BLaER1 (cell line): ENCODE data around the gene C16orf89.

ENCODE experiments used
- H3K27ac ChIP-seq: shearing (Covaris generic); formaldehyde crosslinking; 2 replicates; pipeline ENCODE4 v1.8.1; 2022
- H3K27me3 ChIP-seq: shearing (Covaris generic); formaldehyde crosslinking; 2 replicates; pipeline ENCODE4 v1.8.1; 2022
- H3K36me3 ChIP-seq: shearing (Covaris generic); formaldehyde crosslinking; 2 replicates; pipeline ENCODE4 v1.8.1; 2022
- H3K4me1 ChIP-seq: shearing (Covaris generic); formaldehyde crosslinking; 2 replicates; pipeline ENCODE4 v1.8.1; 2022
- H3K4me2 ChIP-seq: shearing (Covaris generic); formaldehyde crosslinking; 2 replicates; pipeline ENCODE4 v1.8.1; 2022
- H3K4me3 ChIP-seq: shearing (Covaris generic); formaldehyde crosslinking; 2 replicates; pipeline ENCODE4 v1.8.1; 2022
- H3K9ac ChIP-seq: shearing (Covaris generic); formaldehyde crosslinking; 2 replicates; pipeline ENCODE4 v1.8.1; 2022
- H3K9me3 ChIP-seq: shearing (Covaris generic); formaldehyde crosslinking; 2 replicates; pipeline ENCODE4 v1.8.1; 2022
- H4K20me1 ChIP-seq: shearing (Covaris generic); formaldehyde crosslinking; 2 replicates; pipeline ENCODE4 v1.8.1; 2022
- Cebpa-rat ChIP-seq: shearing (Covaris generic); IDR thresholded peaks from 2 replicates; pipeline ENCODE4 v1.8.1; 2022

C16orf89 gene

GRCh38 chr16:5015351-5015750 lies 50.4 kb downstream of the C16orf89 start:
- no peaks in the 10 kb centered on the region for H3K36me3 ChIP-seq
- H4K20me1 ChIP-seq = no peaks in the 10 kb centered on the region
- H3K27me3 ChIP-seq = no peaks in the 10 kb centered on the region
- no peak overlapping the region for H3K4me2 ChIP-seq
- H3K9me3 ChIP-seq = no peaks in the 10 kb centered on the region
- H3K9ac ChIP-seq = no peak overlapping the region
- no peak for TF ChIP-seq Cebpa-rat
- no peak overlapping the region for H3K4me3 ChIP-seq
- no peak overlapping the region for H3K27ac ChIP-seq
- peaks cover 4% of the 10 kb centered on the region for H3K4me1 ChIP-seq

DNA sequence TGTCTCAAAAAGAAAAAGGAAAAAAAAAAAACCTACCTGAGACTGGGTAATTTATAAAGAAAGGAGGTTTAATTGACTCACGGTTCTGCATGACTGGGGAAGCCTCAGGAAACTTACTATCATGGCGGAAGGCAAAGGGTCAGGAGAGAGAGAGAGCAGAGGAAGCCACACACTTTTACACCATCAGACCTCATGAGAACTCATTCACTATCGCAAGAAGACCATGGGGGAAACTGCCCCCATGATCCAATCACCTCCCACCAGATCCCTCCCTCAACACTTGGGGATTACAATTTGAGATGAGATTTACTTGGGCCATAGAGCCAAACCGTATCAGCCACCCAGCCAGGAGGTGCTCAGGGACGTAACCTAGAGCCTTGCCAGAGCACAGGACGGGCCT lies 52.9 kb downstream of the C16orf89 start:
- no peak overlapping the region for H3K4me3 ChIP-seq
- no peak overlapping the region for H3K9ac ChIP-seq
- no peaks in the 10 kb centered on the region for H4K20me1 ChIP-seq

GRCh38 chr16:5011637-5012036 lies 54.1 kb downstream of the C16orf89 start:
- Histone ChIP-seq H3K4me2 (no peak overlapping the region), H3K27me3 (no peaks in the 10 kb centered on the region), H3K27ac (no peak overlapping the region), H3K4me1 (no peaks in the 10 kb centered on the region), H3K36me3 (no peaks in the 10 kb centered on the region), H4K20me1 (no peaks in the 10 kb centered on the region), H3K4me3 (no peak overlapping the region), H3K9me3 (no peaks in the 10 kb centered on the region), H3K9ac (no peak overlapping the region)
- no peak for TF ChIP-seq Cebpa-rat

More for the DNA sequence above, 52.9 kb downstream of the C16orf89 start:
- H3K4me2 ChIP-seq = no peak overlapping the region
- H3K9me3 ChIP-seq = no peaks in the 10 kb centered on the region
- H3K27ac ChIP-seq = no peak overlapping the region
- no peak for TF ChIP-seq Cebpa-rat
- H3K36me3 ChIP-seq = no peaks in the 10 kb centered on the region
- no peaks in the 10 kb centered on the region for H3K27me3 ChIP-seq
- no peaks in the 10 kb centered on the region for H3K4me1 ChIP-seq

DNA sequence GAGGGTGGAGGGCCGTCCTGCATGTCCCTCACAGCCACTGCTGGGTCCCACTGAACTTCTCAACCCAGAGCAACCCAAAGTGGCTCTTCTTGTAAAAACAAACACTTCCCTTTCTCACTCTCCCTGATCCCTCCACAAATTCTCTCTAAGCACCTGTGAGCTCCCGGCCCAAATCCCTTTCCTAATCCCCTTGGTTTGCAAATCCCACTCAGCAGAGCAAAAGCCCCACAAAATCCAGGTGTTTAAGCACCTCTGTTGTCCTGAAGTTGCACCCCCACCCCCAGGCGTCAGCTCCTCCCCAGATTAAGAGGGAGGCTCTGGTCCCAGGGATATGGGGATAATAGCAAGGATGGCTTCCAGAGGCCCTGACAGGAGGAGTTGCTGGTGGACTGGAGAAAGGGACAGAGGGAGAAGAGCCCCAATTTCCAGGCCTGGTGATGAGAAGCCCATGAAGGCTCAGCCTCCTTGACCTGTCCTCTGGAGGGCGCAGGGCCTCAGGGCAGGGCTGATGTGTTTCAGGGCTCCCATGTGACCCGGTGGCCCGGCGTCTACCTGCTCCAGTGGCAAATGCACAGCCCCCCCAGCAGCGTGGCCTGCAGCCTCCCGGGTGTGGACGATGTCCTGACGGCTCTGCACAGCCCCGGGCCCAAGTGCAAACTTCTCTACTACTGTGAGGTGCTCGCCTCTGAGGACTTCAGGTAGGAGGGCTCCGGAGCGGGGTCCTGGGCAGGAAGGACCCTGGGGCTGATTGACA lies 55.0 kb downstream of the C16orf89 start:
- no peak overlapping the region for H3K4me3 ChIP-seq

DNA sequence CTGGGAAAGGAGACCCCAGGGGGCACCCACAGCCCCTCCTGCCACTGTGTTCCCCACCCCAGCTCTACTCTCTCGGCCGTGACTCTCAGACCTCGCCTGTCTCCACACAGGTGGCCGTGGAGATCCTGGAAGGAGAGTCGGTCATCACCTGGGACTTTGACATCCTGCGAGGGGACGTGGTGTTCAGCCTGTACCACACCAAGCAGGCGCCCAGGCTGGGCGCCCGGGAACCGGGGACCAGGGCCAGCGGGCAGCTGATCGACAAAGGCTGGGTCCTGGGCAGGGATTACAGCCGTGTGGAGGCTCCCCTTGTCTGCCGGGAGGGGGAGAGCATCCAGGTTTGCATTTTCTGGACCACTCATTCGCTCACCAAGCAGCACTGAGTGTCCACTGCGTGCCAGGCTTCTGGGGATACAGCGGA lies 57.4 kb downstream of the C16orf89 start:
- Histone ChIP-seq H3K27ac (no peak overlapping the region), H3K36me3 (no peaks in the 10 kb centered on the region), H3K4me1 (no peaks in the 10 kb centered on the region), H3K4me2 (no peak overlapping the region), H3K27me3 (no peaks in the 10 kb centered on the region), H3K9me3 (no peaks in the 10 kb centered on the region), H4K20me1 (no peaks in the 10 kb centered on the region), H3K4me3 (no peak overlapping the region), H3K9ac (no peak overlapping the region)
- no peak for TF ChIP-seq Cebpa-rat

More for the DNA sequence above, 55.0 kb downstream of the C16orf89 start:
- no peak for TF ChIP-seq Cebpa-rat
- no peaks in the 10 kb centered on the region for H3K9me3 ChIP-seq
- no peaks in the 10 kb centered on the region for H3K4me1 ChIP-seq
- H3K36me3 ChIP-seq = no peaks in the 10 kb centered on the region
- H3K4me2 ChIP-seq = no peak overlapping the region
- H3K27ac ChIP-seq = no peak overlapping the region
- H3K27me3 ChIP-seq = no peaks in the 10 kb centered on the region
- no peaks in the 10 kb centered on the region for H4K20me1 ChIP-seq
- H3K9ac ChIP-seq = no peak overlapping the region

- Histone ChIP-seq H3K27ac (no peak overlapping the region), H4K20me1 (no peaks in the 10 kb centered on the region), H3K4me1 (no peaks in the 10 kb centered on the region), H3K36me3 (no peaks in the 10 kb centered on the region), H3K4me3 (no peak overlapping the region), H3K9ac (no peak overlapping the region), H3K27me3 (no peaks in the 10 kb centered on the region), H3K9me3 (no peaks in the 10 kb centered on the region), H3K4me2 (no peak overlapping the region)
- no peak for TF ChIP-seq Cebpa-rat
These were observed 58.5 kb downstream of the C16orf89 start for GRCh38 chr16:5007256-5007655.

DNA sequence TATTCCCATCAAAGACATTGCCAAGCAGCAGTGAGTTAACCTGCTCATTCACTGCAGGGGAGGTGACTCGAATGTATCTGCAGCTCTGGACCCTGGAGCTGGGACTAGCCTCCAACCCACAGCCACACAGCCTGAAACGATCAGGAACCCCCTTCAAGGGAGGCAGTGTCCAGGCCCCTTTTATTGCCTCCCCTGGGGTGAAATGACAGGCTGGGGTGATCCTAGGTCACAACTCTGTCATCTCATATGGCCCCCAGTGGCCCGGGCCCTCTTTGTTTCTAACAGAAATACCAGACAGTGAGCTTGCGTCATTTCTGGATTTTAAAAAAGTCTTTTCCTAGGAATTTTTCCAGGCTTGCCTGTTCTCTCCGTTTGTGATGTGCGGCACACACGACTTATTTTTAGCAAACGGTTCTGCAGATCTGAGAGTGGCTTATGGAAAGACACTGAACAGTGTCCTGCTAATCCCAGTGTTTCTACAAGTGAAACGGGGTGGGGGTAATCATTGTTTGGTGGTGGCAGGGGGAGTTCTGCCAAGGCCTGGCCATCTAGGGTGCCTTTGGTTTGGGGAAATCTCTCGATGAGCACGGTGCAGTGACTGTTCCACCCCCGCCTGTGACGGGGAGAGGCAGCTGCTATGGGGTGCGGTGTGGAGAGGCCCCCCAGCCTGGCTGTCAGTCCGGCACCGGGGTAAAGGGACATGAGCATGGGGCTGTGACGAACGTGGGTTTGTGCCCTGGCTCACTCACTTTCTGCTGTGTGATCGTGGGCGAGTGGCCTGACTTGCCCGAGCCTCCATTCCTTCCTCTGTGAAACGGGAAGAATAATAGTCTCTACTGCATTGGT lies 59.2 kb downstream of the C16orf89 start:
- no peaks in the 10 kb centered on the region for H3K27me3 ChIP-seq
- H3K4me1 ChIP-seq = peaks cover 5% of the 10 kb centered on the region
- no peak overlapping the region for H3K4me3 ChIP-seq
- H3K36me3 ChIP-seq = no peaks in the 10 kb centered on the region
- no peak overlapping the region for H3K27ac ChIP-seq
- H3K4me2 ChIP-seq = no peak overlapping the region
- no peak overlapping the region for H3K9ac ChIP-seq
- no peaks in the 10 kb centered on the region for H4K20me1 ChIP-seq
- no peak for TF ChIP-seq Cebpa-rat
- no peaks in the 10 kb centered on the region for H3K9me3 ChIP-seq

- Histone ChIP-seq H3K9me3 (no peaks in the 10 kb centered on the region), H3K4me1 (peaks cover 11% of the 10 kb centered on the region), H3K4me3 (no peak overlapping the region), H3K36me3 (no peaks in the 10 kb centered on the region), H3K27ac (no peak overlapping the region), H3K9ac (no peak overlapping the region), H4K20me1 (no peaks in the 10 kb centered on the region), H3K27me3 (no peaks in the 10 kb centered on the region), H3K4me2 (no peak overlapping the region)
- TF ChIP-seq Cebpa-rat = no peak
These were observed 59.8 kb downstream of the C16orf89 start for GRCh38 chr16:5005916-5006315.

GRCh38 chr16:5004311-5004710 lies 61.4 kb downstream of the C16orf89 start:
- no peak overlapping the region for H3K27ac ChIP-seq
- TF ChIP-seq Cebpa-rat = no peak
- H3K4me2 ChIP-seq = no peak overlapping the region
- no peaks in the 10 kb centered on the region for H3K9me3 ChIP-seq
- no peaks in the 10 kb centered on the region for H3K27me3 ChIP-seq
- H3K4me3 ChIP-seq = no peak overlapping the region
- H3K9ac ChIP-seq = no peak overlapping the region
- peaks cover 15% of the 10 kb centered on the region for H3K4me1 ChIP-seq
- no peaks in the 10 kb centered on the region for H3K36me3 ChIP-seq
- no peaks in the 10 kb centered on the region for H4K20me1 ChIP-seq

GRCh38 chr16:5003828-5004227 lies 61.9 kb downstream of the C16orf89 start:
- peaks cover 15% of the 10 kb centered on the region for H3K4me1 ChIP-seq
- TF ChIP-seq Cebpa-rat = no peak
- H3K9ac ChIP-seq = no peak overlapping the region
- no peaks in the 10 kb centered on the region for H3K9me3 ChIP-seq
- no peaks in the 10 kb centered on the region for H4K20me1 ChIP-seq
- no peak overlapping the region for H3K4me2 ChIP-seq
- H3K27ac ChIP-seq = no peak overlapping the region
- no peaks in the 10 kb centered on the region for H3K27me3 ChIP-seq
- no peaks in the 10 kb centered on the region for H3K36me3 ChIP-seq
- H3K4me3 ChIP-seq = no peak overlapping the region
